ENCODE results near the gene EPHA3. TPM values are rescaled to one million over a fixed set of nuclear protein-coding genes. Genes with fewer than 3 reads are reported as not detected.

EPHA3 gene
- total and polyA plus RNA-seq, 12 donors: 1.3 to 7.5 (median 4.4) TPM

- Histone ChIP-seq H3K4me3 (no peak overlapping the region), H3K27ac (no peak overlapping the region), H3K36me3 (no peaks in the 10 kb centered on the region), H3K4me1 (no peaks in the 10 kb centered on the region), H3K27me3 (no peaks in the 10 kb centered on the region), H3K9me3 (peaks cover 0 to 8% (median 4%) of the 10 kb centered on the region in 11 donors)
- no peak for TF ChIP-seq CTCF (IDR thresholded peaks at IDR 0.05)
- intact Hi-C loops (cut with DNase I): no loop called here
- 69 to 75% methylated on average over 3 of the region's 3 CpGs for WGBS, 2 donors
- ATAC-seq (no peak), DNase-seq (no peak)
Measured at GRCh38 chr3:89367166-89367565, 259.7 kb downstream of the EPHA3 start.

- Histone ChIP-seq H3K4me1 (no peaks in the 10 kb centered on the region), H3K27ac (no peak overlapping the region), H3K9me3 (peaks cover 0 to 8% (median 4%) of the 10 kb centered on the region in 11 donors), H3K4me3 (no peak overlapping the region), H3K36me3 (no peaks in the 10 kb centered on the region), H3K27me3 (no peaks in the 10 kb centered on the region)
- no peak for TF ChIP-seq CTCF (IDR thresholded peaks at IDR 0.05)
- DNase-seq: no peak
- intact Hi-C loops (cut with DNase I): no loop called here
- WGBS, 2 donors: 95 to 97% methylated on average over 3 of the region's 3 CpGs
- ATAC-seq: no peak
Measured at GRCh38 chr3:89368846-89369245, 261.4 kb downstream of the EPHA3 start.

GRCh38 chr3:89372456-89372855 is 265.0 kb downstream of the EPHA3 start:
- peaks cover 0 to 8% (median 4%) of the 10 kb centered on the region in 11 donors for H3K9me3 ChIP-seq
- H3K27ac ChIP-seq: no peak overlapping the region
- ATAC-seq (peak in 1 of 8 donors; percentile 40), DNase-seq (no peak)
- 43 to 57% methylated on average over 1 of the region's 1 CpG for WGBS, 2 donors
- intact Hi-C loops (cut with DNase I): no loop called here
- H3K4me1 ChIP-seq: no peaks in the 10 kb centered on the region
- TF ChIP-seq CTCF (IDR thresholded peaks at IDR 0.05): no peak
- H3K4me3 ChIP-seq: no peak overlapping the region
- H3K36me3 ChIP-seq: no peaks in the 10 kb centered on the region
- H3K27me3 ChIP-seq: no peaks in the 10 kb centered on the region

- no peaks in the 10 kb centered on the region for H3K36me3 ChIP-seq
- H3K27ac ChIP-seq: no peak overlapping the region
- no peaks in the 10 kb centered on the region for H3K4me1 ChIP-seq
- no peak overlapping the region for H3K4me3 ChIP-seq
- intact Hi-C loops (cut with DNase I): no loop called here
- DNase-seq (no peak), ATAC-seq (no peak)
- TF ChIP-seq CTCF (IDR thresholded peaks at IDR 0.05): no peak
- no peaks in the 10 kb centered on the region for H3K27me3 ChIP-seq
- H3K9me3 ChIP-seq: peaks cover 0 to 7% (median 3%) of the 10 kb centered on the region in 11 donors
Measured at GRCh38 chr3:89373434-89373833, 266.0 kb downstream of the EPHA3 start.
